Naive B cell (primary cell): ENCODE measurements around the gene ACIN1. TPM values are rescaled to one million over a fixed set of nuclear protein-coding genes. Genes with fewer than 3 reads are reported as not detected.
A peak's percentile ranks its signal among the peaks of the same experiment; 100 is the strongest.

Experiments
- ATAC-seq, 2 donors: fragments of 150-1000 bp; cut with Tn5 transposase; 2 replicates each; pipeline ENCODE4 v1.10.0; 2021; ENCODE audit warnings: low read depth in 2 of 2, mild to moderate bottlenecking in 2 of 2, moderate library complexity in 2 of 2
- DNase-seq: peaks from one replicate; pipeline ENCODE4 v3.0.0; 2022
- H3K27ac Mint-ChIP-seq, 6 donors: one replicate each; pipeline ENCODE4 v1.8.0; 2020 to 2022; ENCODE audit warnings: mild to moderate bottlenecking in 6 of 6, mixed read lengths in 6 of 6, moderate library complexity in 5 of 6, inconsistent platforms in 2 of 6
- H3K27me3 Mint-ChIP-seq, 3 donors: one replicate each; pipeline ENCODE4 v1.8.0; 2021 to 2022; ENCODE audit warnings: mixed read lengths in 3 of 3, mild to moderate bottlenecking in 1 of 3
- H3K36me3 Mint-ChIP-seq, 2 donors: one replicate each; pipeline ENCODE4 v1.8.0; 2020 to 2022; ENCODE audit warnings: mixed read lengths in 2 of 2, inconsistent platforms in 1 of 2, mild to moderate bottlenecking in 1 of 2
- H3K4me1 Mint-ChIP-seq, 3 donors: one replicate each; pipeline ENCODE4 v1.8.0; 2020 to 2022; ENCODE audit warnings: mixed read lengths in 3 of 3, inconsistent platforms in 1 of 3, mild to moderate bottlenecking in 1 of 3, moderate library complexity in 1 of 3
- H3K4me3 Mint-ChIP-seq, 8 donors: one replicate each; pipeline ENCODE4 v1.8.0; 2020 to 2022; ENCODE audit warnings: mild to moderate bottlenecking in 8 of 8, mixed read lengths in 8 of 8, moderate library complexity in 8 of 8, inconsistent platforms in 2 of 8
- H3K9me3 Mint-ChIP-seq, 7 donors: one replicate each; pipeline ENCODE4 v1.8.0; 2020 to 2022; ENCODE audit warnings: mixed read lengths in 7 of 7, mild to moderate bottlenecking in 5 of 7, inconsistent platforms in 2 of 7, moderate library complexity in 1 of 7
- polyA plus RNA-seq, 6 donors: library from polyadenylated mRNA; unstranded; fragments of 300-500 nt; fragmentation: Illumina TruSeq; gene quantifications; one replicate each; pipeline ENCODE4 v1.2.3, GENCODE V29; 2021; ENCODE audit warnings: low read depth in 6 of 6

Gene ACIN1
- polyA plus RNA-seq, 6 donors from 2014 or later, result 0.61 to 18.0 (median 9.8) TPM

- H3K9me3 Mint-ChIP-seq, result no peaks in the 10 kb centered on the region
- H3K36me3 Mint-ChIP-seq, result no peaks in the 10 kb centered on the region
- no peak for DNase-seq
- H3K27ac Mint-ChIP-seq, result no peak overlapping the region
- H3K4me3 Mint-ChIP-seq, result no peak overlapping the region
- peaks cover 9 to 16% (median 9%) of the 10 kb centered on the region in 3 donors for H3K4me1 Mint-ChIP-seq
- H3K27me3 Mint-ChIP-seq, result peaks cover 0 to 8% (median 0%) of the 10 kb centered on the region in 3 donors
- no peak for ATAC-seq
Observed at GRCh38 chr14:23129759-23130316, 34.9 kb upstream of the ACIN1 start.

GRCh38 chr14:23128969-23129758 lies 34.2 kb upstream of the ACIN1 start:
- H3K4me1 Mint-ChIP-seq, result peaks cover 9 to 16% (median 9%) of the 10 kb centered on the region in 3 donors
- ATAC-seq, result no peak
- DNase-seq, result no peak
- peaks cover 0 to 8% (median 0%) of the 10 kb centered on the region in 3 donors for H3K27me3 Mint-ChIP-seq
- H3K36me3 Mint-ChIP-seq, result no peaks in the 10 kb centered on the region
- peak overlapping the region in 1 of 6 donors; percentile 18 for H3K27ac Mint-ChIP-seq
- H3K4me3 Mint-ChIP-seq, result no peak overlapping the region
- H3K9me3 Mint-ChIP-seq, result no peaks in the 10 kb centered on the region

GRCh38 chr14:23127861-23128260 lies 32.9 kb upstream of the ACIN1 start:
- peak overlapping the region in 1 of 6 donors; percentile 91 for H3K27ac Mint-ChIP-seq
- no peaks in the 10 kb centered on the region for H3K36me3 Mint-ChIP-seq
- peaks cover 0 to 8% (median 0%) of the 10 kb centered on the region in 3 donors for H3K27me3 Mint-ChIP-seq
- no peaks in the 10 kb centered on the region for H3K9me3 Mint-ChIP-seq
- DNase-seq, result no peak
- no peak for ATAC-seq
- H3K4me3 Mint-ChIP-seq, result no peak overlapping the region
- peaks cover 9 to 16% (median 9%) of the 10 kb centered on the region in 3 donors for H3K4me1 Mint-ChIP-seq

- H3K27ac Mint-ChIP-seq, result peak overlapping the region in 2 of 6 donors; percentile 53 to 64
- H3K4me3 Mint-ChIP-seq, result no peak overlapping the region
Observed at GRCh38 chr14:23126548-23127278, 31.8 kb upstream of the ACIN1 start.

GRCh38 chr14:23125933-23126524 lies 31.1 kb upstream of the ACIN1 start:
- Mint-ChIP-seq H3K36me3 (no peaks in the 10 kb centered on the region), H3K4me1 (peaks cover 16 to 27% (median 19%) of the 10 kb centered on the region in 3 donors), H3K27me3 (peaks cover 0 to 8% (median 0%) of the 10 kb centered on the region in 3 donors), H3K27ac (peak overlapping the region in 1 of 6 donors; percentile 83), H3K4me3 (no peak overlapping the region), H3K9me3 (no peaks in the 10 kb centered on the region)
- ATAC-seq (no peak), DNase-seq (no peak)

More at GRCh38 chr14:23126548-23127278, 31.8 kb upstream of the ACIN1 start:
- Mint-ChIP-seq H3K36me3 (no peaks in the 10 kb centered on the region), H3K9me3 (no peaks in the 10 kb centered on the region), H3K27me3 (peaks cover 0 to 8% (median 0%) of the 10 kb centered on the region in 3 donors), H3K4me1 (peaks cover 9 to 23% (median 13%) of the 10 kb centered on the region in 3 donors)
- no peak for DNase-seq
- ATAC-seq, result no peak

- DNase-seq (no peak), ATAC-seq (no peak)
- Mint-ChIP-seq H3K27me3 (peaks cover 0 to 8% (median 0%) of the 10 kb centered on the region in 3 donors), H3K27ac (peak overlapping the region in 2 of 6 donors; percentile 13 to 30), H3K4me1 (peaks cover 26 to 34% (median 29%) of the 10 kb centered on the region in 3 donors), H3K36me3 (no peaks in the 10 kb centered on the region), H3K4me3 (no peak overlapping the region), H3K9me3 (no peaks in the 10 kb centered on the region)
Observed at GRCh38 chr14:23125011-23125410, 30.1 kb upstream of the ACIN1 start.

GRCh38 chr14:23124337-23124954 lies 29.5 kb upstream of the ACIN1 start:
- Mint-ChIP-seq H3K4me3 (no peak overlapping the region), H3K27me3 (peaks cover 0 to 8% (median 0%) of the 10 kb centered on the region in 3 donors), H3K9me3 (no peaks in the 10 kb centered on the region), H3K4me1 (peaks cover 31 to 40% (median 32%) of the 10 kb centered on the region in 3 donors), H3K27ac (peak overlapping the region in 1 of 6 donors; percentile 91), H3K36me3 (no peaks in the 10 kb centered on the region)
- ATAC-seq (no peak), DNase-seq (no peak)

- H3K27ac Mint-ChIP-seq, result peak overlapping the region in 4 of 6 donors; percentile 19 to 91 (median 36)
- H3K27me3 Mint-ChIP-seq, result no peaks in the 10 kb centered on the region
- H3K4me1 Mint-ChIP-seq, result peaks cover 35 to 42% (median 41%) of the 10 kb centered on the region in 3 donors
Observed at GRCh38 chr14:23123419-23123818, 28.5 kb upstream of the ACIN1 start.

GRCh38 chr14:23122086-23122485 lies 27.1 kb upstream of the ACIN1 start:
- Mint-ChIP-seq H3K9me3 (no peaks in the 10 kb centered on the region), H3K27ac (peak overlapping the region in 3 of 6 donors; percentile 26 to 96 (median 42)), H3K4me1 (peaks cover 30 to 37% (median 34%) of the 10 kb centered on the region in 3 donors), H3K36me3 (no peaks in the 10 kb centered on the region), H3K4me3 (peak overlapping the region in 3 of 8 donors; percentile 37 to 83 (median 57)), H3K27me3 (no peaks in the 10 kb centered on the region)
- ATAC-seq (no peak), DNase-seq (no peak)

More at GRCh38 chr14:23123419-23123818, 28.5 kb upstream of the ACIN1 start:
- Mint-ChIP-seq H3K36me3 (no peaks in the 10 kb centered on the region), H3K9me3 (no peaks in the 10 kb centered on the region), H3K4me3 (peak overlapping the region in 1 of 8 donors; percentile 69)
- ATAC-seq, result no peak
- no peak for DNase-seq

GRCh38 chr14:23121361-23121771 lies 26.4 kb upstream of the ACIN1 start:
- H3K36me3 Mint-ChIP-seq, result no peaks in the 10 kb centered on the region
- ATAC-seq, result peak; percentile 35 to 41
- H3K9me3 Mint-ChIP-seq, result no peaks in the 10 kb centered on the region
- DNase-seq, result peak; percentile 31
- peaks cover 0 to 2% (median 0%) of the 10 kb centered on the region in 3 donors for H3K27me3 Mint-ChIP-seq
- peak overlapping the region; percentile 79 to 96 (median 92) for H3K27ac Mint-ChIP-seq
- H3K4me1 Mint-ChIP-seq, result peaks cover 30 to 37% (median 34%) of the 10 kb centered on the region in 3 donors
- H3K4me3 Mint-ChIP-seq, result peak overlapping the region in 7 of 8 donors; percentile 73 to 91 (median 85)

GRCh38 chr14:23120541-23121251 lies 25.8 kb upstream of the ACIN1 start:
- peaks cover 2 to 7% (median 5%) of the 10 kb centered on the region in 3 donors for H3K27me3 Mint-ChIP-seq
- peaks cover 30 to 37% (median 34%) of the 10 kb centered on the region in 3 donors for H3K4me1 Mint-ChIP-seq
- H3K27ac Mint-ChIP-seq, result peak overlapping the region; percentile 41 to 97 (median 93)

More at GRCh38 chr14:23120541-23121251, 25.8 kb upstream of the ACIN1 start:
- peak; percentile 65 to 69 for ATAC-seq
- Mint-ChIP-seq H3K36me3 (no peaks in the 10 kb centered on the region), H3K9me3 (no peaks in the 10 kb centered on the region), H3K4me3 (peak overlapping the region in 7 of 8 donors; percentile 73 to 91 (median 85))
- peak; percentile 71 for DNase-seq
